ENCODE measurements around the gene DNAJC17. TPM values are rescaled to one million over a fixed set of nuclear protein-coding genes. Genes with fewer than 3 reads are reported as not detected.
A peak's percentile ranks its signal among the peaks of the same experiment; 100 is the strongest.

DNAJC17 gene
- total and polyA plus RNA-seq, 2 of the 13 experiments (the other 11 are each of a cell fraction or from before 2014, with no cell fraction given) = 22.2 to 26.5 TPM

GRCh38 chr15:40762919-40763800 is 44.1 kb downstream of the DNAJC17 start (continued):
- no peak for TF ChIP-seq YEATS2 (CRISPR knock-in tag; IDR thresholded peaks at IDR 0.05; ENCODE audit: borderline replicate concordance)
- no peak for TF ChIP-seq GRHL1 (CRISPR knock-in tag; conservative IDR thresholded peaks at IDR 0.05)
- TF ChIP-seq TEF (CRISPR knock-in tag; IDR thresholded peaks at IDR 0.05) = peak; percentile 59; the same call in 1 of the 2 replicates
- TF ChIP-seq, protein P1, sequence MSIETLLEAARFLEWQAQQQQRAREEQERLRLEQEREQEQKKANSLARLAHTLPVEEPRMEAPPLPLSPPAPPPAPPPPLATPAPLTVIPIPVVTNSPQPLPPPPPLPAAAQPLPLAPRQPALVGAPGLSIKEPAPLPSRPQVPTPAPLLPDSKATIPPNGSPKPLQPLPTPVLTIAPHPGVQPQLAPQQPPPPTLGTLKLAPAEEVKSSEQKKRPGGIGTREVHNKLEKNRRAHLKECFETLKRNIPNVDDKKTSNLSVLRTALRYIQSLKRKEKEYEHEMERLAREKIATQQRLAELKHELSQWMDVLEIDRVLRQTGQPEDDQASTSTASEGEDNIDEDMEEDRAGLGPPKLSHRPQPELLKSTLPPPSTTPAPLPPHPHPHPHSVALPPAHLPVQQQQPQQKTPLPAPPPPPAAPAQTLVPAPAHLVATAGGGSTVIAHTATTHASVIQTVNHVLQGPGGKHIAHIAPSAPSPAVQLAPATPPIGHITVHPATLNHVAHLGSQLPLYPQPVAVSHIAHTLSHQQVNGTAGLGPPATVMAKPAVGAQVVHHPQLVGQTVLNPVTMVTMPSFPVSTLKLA (IDR thresholded peaks at IDR 0.05) = no peak
- TF ChIP-seq, protein P2, sequence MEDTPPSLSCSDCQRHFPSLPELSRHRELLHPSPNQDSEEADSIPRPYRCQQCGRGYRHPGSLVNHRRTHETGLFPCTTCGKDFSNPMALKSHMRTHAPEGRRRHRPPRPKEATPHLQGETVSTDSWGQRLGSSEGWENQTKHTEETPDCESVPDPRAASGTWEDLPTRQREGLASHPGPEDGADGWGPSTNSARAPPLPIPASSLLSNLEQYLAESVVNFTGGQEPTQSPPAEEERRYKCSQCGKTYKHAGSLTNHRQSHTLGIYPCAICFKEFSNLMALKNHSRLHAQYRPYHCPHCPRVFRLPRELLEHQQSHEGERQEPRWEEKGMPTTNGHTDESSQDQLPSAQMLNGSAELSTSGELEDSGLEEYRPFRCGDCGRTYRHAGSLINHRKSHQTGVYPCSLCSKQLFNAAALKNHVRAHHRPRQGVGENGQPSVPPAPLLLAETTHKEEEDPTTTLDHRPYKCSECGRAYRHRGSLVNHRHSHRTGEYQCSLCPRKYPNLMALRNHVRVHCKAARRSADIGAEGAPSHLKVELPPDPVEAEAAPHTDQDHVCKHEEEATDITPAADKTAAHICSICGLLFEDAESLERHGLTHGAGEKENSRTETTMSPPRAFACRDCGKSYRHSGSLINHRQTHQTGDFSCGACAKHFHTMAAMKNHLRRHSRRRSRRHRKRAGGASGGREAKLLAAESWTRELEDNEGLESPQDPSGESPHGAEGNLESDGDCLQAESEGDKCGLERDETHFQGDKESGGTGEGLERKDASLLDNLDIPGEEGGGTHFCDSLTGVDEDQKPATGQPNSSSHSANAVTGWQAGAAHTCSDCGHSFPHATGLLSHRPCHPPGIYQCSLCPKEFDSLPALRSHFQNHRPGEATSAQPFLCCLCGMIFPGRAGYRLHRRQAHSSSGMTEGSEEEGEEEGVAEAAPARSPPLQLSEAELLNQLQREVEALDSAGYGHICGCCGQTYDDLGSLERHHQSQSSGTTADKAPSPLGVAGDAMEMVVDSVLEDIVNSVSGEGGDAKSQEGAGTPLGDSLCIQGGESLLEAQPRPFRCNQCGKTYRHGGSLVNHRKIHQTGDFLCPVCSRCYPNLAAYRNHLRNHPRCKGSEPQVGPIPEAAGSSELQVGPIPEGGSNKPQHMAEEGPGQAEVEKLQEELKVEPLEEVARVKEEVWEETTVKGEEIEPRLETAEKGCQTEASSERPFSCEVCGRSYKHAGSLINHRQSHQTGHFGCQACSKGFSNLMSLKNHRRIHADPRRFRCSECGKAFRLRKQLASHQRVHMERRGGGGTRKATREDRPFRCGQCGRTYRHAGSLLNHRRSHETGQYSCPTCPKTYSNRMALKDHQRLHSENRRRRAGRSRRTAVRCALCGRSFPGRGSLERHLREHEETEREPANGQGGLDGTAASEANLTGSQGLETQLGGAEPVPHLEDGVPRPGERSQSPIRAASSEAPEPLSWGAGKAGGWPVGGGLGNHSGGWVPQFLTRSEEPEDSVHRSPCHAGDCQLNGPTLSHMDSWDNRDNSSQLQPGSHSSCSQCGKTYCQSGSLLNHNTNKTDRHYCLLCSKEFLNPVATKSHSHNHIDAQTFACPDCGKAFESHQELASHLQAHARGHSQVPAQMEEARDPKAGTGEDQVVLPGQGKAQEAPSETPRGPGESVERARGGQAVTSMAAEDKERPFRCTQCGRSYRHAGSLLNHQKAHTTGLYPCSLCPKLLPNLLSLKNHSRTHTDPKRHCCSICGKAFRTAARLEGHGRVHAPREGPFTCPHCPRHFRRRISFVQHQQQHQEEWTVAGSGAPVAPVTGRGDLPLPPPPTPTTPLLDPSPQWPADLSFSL (CRISPR knock-in tag; IDR thresholded peaks at IDR 0.05) = peak; percentile 35; the same call in 1 of the 2 replicates
- TF ChIP-seq KLF16 (CRISPR knock-in tag; IDR thresholded peaks at IDR 0.05) = no peak
- TF ChIP-seq ZNF562 (CRISPR knock-in tag; IDR thresholded peaks at IDR 0.05; ENCODE audit: borderline replicate concordance) = no peak
- no peak for TF ChIP-seq ZNF775 (CRISPR knock-in tag; IDR thresholded peaks at IDR 0.05; ENCODE audit: borderline replicate concordance)
- TF ChIP-seq ZNF83 (CRISPR knock-in tag; IDR thresholded peaks at IDR 0.05; ENCODE audit: borderline replicate concordance) = peak; percentile 74

Data from HepG2 (cell line).